Brain microvascular endothelial cell (primary cell): Measurements from ENCODE around the gene FAF2.
"Not testable (repeated sequence)": the region's sequence is repeated elsewhere in the genome, so short reads cannot be mapped to it uniquely, and the experiment has no call there.

Experiments used
- DNase-seq: peaks from one replicate; pipeline ENCODE4 v3.0.0-alpha.2; 2020
- H3K27ac ChIP-seq: fragments of 250-450 bp; sonication (Bioruptor Pico); 2 replicates; pipeline ENCODE4 v1.5.1; 2020; ENCODE audit warnings: mild to moderate bottlenecking, moderate library complexity
- H3K27me3 ChIP-seq: fragments of 250-450 bp; sonication (Bioruptor Pico); replicated peaks from 2 replicates; pipeline ENCODE4 v1.5.1; 2020; ENCODE audit warnings: mild to moderate bottlenecking
- H3K36me3 ChIP-seq: fragments of 250-450 bp; sonication (Bioruptor Pico); replicated peaks from 2 replicates; pipeline ENCODE4 v1.5.1; 2020; ENCODE audit warnings: mild to moderate bottlenecking
- H3K4me3 ChIP-seq: 2 replicates; pipeline ENCODE4 v1.5.1; 2011; ENCODE audit warnings: low read depth, mild to moderate bottlenecking, control low read depth, low read length, moderate library complexity
- CTCF ChIP-seq: IDR thresholded peaks from 2 replicates; pipeline ENCODE4 v1.5.1; 2011; ENCODE audit warnings: low read depth, mild to moderate bottlenecking, moderate library complexity, low read length, control low read depth, inconsistent platforms; ENCODE audit errors: missing control alignments
- in situ Hi-C: cut with HindIII; loops from 2 replicates; pipeline ENCODE4 v1.10.0; 2017; ENCODE audit warnings: low sequenced_read_pairs, low pct_ligation_motif_present

The FAF2 gene

GRCh38 chr5:176406436-176407052, 41.6 kb upstream of the FAF2 start:
- no peak for TF ChIP-seq CTCF
- in situ Hi-C loops = no loop called here
- H3K4me3 ChIP-seq = no peak overlapping the region
- no peak for DNase-seq
- H3K36me3 ChIP-seq = peaks cover 14% of the 10 kb centered on the region
- H3K27ac ChIP-seq = no peak overlapping the region
- no peaks in the 10 kb centered on the region for H3K27me3 ChIP-seq

GRCh38 chr5:176407456-176408251, 40.5 kb upstream of the FAF2 start:
- Histone ChIP-seq H3K36me3 (peaks cover 14% of the 10 kb centered on the region), H3K27me3 (no peaks in the 10 kb centered on the region), H3K4me3 (no peak overlapping the region), H3K27ac (no peak overlapping the region)
- in situ Hi-C loops = no loop called here
- no peak for TF ChIP-seq CTCF
- DNase-seq = no peak

GRCh38 chr5:176408252-176408573, 40.0 kb upstream of the FAF2 start:
- not testable (repeated sequence) for H3K27ac ChIP-seq
- peaks cover 14% of the 10 kb centered on the region for H3K36me3 ChIP-seq

GRCh38 chr5:176408590-176408989, 39.6 kb upstream of the FAF2 start:
- in situ Hi-C loops = no loop called here
- no peak overlapping the region for H3K4me3 ChIP-seq
- TF ChIP-seq CTCF = no peak
- H3K27ac ChIP-seq = no peak overlapping the region
- DNase-seq = no peak
- H3K27me3 ChIP-seq = no peaks in the 10 kb centered on the region
- peaks cover 14% of the 10 kb centered on the region for H3K36me3 ChIP-seq

More at GRCh38 chr5:176408252-176408573, 40.0 kb upstream of the FAF2 start:
- in situ Hi-C loops, H3K27me3 ChIP-seq, H3K4me3 ChIP-seq, DNase-seq: not testable (repeated sequence)

GRCh38 chr5:176409765-176410164, 38.4 kb upstream of the FAF2 start:
- Histone ChIP-seq H3K36me3 (peaks cover 14% of the 10 kb centered on the region), H3K27ac (no peak overlapping the region), H3K4me3 (no peak overlapping the region), H3K27me3 (no peaks in the 10 kb centered on the region)
- no peak for DNase-seq
- in situ Hi-C loops = no loop called here
- TF ChIP-seq CTCF = no peak

GRCh38 chr5:176410486-176411180, 37.6 kb upstream of the FAF2 start:
- in situ Hi-C loops = no loop called here
- no peak for TF ChIP-seq CTCF
- Histone ChIP-seq H3K4me3 (no peak overlapping the region), H3K27ac (no peak overlapping the region), H3K36me3 (peaks cover 12% of the 10 kb centered on the region), H3K27me3 (no peaks in the 10 kb centered on the region)
- DNase-seq = no peak
